GM20431 (cell line): Measurements from ENCODE around the gene FZD2.
"Not testable (repeated sequence)": the region's sequence is repeated elsewhere in the genome, so short reads cannot be mapped to it uniquely, and the experiment has no call there.

Source experiments
- in situ Hi-C: fragments of 300-500 bp; cut with MseI, MboI; formaldehyde crosslinking; loops from one replicate; pipeline ENCODE4 v1.15.0; 2020; ENCODE audit warnings: low sequenced_read_pairs; ENCODE audit not compliant: unreplicated experiment

FZD2 gene

DNA sequence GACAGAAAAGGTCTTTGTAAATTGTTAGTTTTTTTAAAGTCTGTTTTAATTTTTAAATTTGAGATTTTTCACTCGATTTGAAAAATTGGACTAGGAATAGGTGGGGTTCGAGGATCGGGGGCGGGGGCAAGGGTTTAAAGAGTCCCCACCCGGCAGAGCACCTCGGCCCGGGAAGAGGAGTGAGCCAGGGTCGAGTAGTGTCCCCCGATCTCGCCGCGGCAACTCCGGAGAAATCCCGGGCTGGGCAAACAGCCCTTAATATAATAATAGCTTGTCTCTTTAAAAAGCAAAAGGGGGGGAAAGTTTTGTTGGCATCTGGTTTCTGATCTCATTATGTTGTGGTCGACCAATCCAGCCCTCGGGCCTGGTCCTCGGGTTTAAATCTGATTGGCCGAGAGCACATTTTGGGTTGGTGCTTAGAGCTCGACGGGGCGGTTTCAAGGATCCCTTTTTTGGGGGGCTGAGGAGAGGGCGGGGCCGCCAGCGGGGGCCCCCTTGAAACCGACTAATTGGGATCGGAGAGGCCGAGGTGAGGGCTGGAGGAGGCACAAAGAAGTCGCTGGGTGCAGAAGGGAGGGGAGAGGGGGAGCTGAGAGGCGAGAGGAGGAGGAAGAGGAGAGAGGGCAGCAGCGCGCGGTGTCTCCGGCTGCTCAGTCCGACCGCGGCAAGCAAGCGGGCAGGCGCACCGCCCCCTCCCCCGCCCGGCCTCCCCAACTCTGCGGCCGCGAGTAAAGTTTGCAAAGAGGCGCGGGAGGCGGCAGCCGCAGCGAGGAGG is at the start of gene FZD2:
FZD2 (plus strand) TSS at position 653 of the 775 bp plus-strand sequence. CDS start 205 bp downstream, outside the sequence.
- in situ Hi-C loops = no loop called here

DNA sequence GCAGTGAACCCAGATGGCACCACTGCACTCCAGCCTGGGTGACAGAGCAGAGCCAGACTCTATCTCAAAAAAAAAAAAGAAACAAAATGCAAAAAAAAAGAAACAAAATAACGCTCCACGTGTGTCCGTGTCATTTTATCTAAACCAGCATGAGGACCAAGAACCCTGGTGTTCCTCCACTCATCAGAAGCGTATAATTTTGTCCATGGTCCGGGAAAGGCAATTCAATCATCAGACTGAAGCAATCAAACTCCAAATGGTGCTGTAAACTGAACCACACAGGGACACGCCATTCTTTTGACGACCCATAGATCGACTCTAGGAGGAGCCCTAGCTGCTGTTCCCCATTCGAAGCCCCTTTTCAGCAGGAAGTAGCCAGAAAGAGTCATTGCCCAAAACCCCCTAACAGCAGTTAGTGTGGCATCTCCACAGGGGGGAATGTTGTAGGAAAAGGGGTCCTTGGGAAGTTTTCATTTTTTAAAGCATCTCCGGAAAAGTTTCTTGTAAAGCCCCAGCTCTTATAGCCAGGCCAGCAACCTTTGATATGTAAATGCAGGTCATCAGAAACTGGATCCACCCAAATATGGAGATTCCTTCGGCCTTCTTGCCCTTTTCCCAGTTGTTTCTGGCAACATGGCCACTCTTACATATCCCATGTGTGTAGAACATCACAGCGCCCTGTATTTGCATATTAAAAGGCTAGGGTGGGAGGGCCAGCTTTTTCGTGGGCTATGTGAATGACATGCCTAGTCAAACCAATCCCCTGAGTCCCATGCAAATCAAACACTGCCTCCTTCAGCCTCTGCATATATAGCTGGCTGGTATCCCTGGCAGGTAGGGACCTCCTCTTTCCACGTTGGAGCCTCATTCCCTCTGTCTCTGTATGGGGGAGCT is 45.8 kb upstream of the FZD2 start:
- in situ Hi-C loops = not testable (repeated sequence)

DNA sequence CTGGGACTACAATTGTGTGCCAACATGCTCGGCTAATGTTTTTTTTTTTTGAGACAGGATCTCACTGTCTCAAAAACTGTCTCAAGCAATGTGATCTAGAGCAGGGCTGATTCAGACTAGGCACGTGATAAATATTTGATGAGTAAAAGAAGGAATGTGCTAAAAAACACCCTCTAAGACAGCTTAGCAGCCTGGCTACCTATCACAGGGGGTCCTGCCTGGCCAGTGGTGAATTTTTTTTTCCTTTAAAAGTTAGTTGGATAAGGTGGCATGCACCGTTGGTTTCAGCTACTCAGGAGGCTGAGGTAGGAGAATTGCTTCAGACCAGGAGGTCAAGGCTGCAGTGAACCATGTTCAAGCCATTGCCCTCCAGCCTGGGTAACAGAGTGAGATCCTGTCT is 39.3 kb upstream of the FZD2 start:
- in situ Hi-C loops = no loop called here

DNA sequence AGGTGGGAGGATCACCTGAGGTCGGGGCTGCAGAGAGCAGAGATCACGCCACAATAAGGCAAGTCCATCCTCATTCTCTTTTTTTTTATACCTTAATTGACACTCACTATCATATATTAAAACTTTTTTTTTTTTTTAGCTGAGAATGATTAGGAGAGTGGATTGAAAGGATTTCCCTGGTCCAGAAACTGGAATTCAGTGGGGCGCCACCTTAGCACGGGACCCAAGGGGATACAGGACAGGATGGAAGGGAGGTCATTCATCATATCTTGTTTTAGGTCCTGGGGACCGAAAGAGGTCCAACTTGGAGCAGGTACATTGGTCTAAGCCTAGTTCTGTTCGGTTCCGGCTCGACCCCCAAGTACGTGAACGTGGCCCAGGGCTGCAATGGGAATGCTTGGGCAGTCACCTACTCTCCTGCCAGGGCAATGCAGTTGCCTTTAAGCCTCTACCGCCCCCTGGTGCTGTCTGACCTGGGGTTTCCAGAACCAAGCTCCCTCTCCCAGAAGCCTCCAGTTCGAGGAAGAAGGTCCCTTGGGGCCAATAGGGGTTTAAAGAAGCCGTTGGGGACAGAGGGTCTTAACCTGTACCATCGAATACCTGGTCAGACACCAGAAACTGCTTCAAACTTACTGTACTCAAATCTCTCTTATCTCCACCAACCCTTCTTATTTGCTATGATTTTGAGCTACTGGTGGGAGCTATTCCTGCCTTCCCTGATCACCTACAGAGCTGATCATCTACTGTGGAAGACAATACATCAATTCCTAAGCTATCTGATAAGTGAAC is 34.2 kb upstream of the FZD2 start:
- in situ Hi-C loops = no loop called here

DNA sequence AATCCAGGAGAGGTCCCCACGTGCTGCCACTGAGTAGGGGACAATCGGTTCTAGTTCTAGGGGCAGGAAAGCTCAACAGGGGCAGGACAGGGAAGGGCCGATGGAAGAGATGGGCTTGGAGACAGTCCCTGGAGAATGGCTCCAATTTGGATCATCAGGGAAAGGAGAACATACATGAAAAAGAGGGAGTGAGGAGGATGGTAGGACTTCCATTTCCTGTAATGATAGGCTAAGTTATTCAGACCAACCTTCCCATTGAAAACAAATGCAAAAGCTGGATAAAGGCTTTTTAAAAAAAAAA is 33.7 kb upstream of the FZD2 start:
- in situ Hi-C loops = no loop called here

DNA sequence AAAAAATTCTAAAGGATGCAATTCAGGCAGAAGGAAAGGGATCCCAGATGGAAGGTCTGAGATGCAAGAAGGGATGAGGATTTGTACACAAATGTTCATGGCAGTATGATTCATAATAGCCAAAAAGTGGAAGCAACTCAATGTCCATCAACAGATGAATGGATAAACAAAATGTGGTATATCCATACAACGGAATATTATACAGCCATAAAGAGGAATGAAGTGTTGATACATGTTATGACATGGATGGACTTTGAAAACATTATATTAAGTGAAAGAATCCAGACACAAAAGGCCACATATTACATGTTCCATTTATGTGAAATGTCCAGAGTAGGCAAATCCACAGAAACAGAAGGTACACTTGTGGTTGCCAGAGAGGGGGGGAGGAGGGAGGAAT is 30.2 kb upstream of the FZD2 start:
- in situ Hi-C loops = loop anchor here (25.0 kb wide), 1 partner anchor 110 kb away; no protein-coding TSS in a partner anchor

DNA sequence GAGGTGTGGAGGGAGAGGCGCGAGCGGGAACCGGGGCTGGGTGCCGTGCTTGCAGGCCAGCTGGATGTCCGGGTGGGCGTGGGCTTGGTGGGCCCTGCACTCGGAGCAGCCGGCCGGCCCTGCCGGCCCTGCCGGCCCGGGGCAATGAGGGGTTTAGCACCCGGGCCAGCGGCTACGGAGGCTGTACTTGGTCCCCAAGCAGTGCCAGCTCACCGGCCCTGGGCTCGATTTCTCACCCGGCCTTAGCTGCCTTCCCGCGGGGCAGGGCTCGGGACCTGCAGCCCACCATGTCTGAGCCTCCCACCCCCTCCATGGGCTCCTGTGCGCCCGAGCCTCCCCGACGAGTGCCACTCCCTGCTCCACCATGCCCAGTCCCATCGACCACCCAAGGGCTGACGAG is 29.3 kb upstream of the FZD2 start:
- in situ Hi-C loops = loop anchor here (25.0 kb wide), 1 partner anchor 109 kb away; no protein-coding TSS in a partner anchor

DNA sequence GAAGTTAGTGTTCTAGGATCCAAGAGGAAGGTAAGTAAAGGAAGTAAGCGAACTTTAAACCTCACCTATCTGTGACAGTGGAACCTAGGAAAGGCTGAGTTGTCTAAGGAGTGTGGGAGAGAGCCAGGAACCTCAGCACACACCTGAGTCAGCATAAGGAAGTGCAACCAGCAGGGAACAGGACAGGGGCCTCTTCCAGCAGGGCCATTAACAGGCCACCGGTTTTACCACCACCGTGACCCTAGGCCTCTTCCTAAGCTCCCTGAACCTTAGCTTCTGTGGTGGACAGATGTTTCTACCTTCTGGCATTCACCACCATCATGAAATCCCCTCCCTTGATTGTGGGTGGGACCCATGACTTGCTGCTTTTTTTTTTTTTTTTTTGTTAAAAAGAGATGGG is 27.4 kb upstream of the FZD2 start:
- in situ Hi-C loops = loop anchor here (25.0 kb wide), 1 partner anchor 107 kb away; no protein-coding TSS in a partner anchor

DNA sequence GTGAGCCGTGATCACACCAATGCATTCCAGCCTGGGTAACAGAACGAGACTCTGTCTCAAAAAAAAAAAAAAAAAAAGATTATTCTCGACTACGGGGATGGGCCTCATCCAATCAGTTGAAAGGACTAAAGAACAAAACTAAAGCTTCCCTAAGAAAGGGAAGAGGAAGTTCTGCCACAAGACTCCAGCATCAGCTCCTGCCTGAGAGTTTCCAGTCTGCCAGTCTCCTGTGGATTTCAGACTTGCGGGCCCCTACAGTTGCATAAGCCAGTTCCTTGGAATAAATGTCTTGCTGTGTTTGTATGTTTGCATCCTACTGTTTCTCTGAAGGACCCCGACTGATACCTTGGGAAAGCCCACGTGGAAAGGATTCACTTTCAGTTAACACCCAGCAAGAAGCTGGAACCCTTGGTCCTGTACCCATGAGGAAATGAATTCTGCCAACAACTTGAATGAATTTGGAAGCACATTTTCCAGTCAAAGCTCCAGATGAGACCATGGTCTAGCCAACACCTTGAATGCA is 26.3 kb upstream of the FZD2 start:
- in situ Hi-C loops = loop anchor here (25.0 kb wide), 1 partner anchor 106 kb away; no protein-coding TSS in a partner anchor

DNA sequence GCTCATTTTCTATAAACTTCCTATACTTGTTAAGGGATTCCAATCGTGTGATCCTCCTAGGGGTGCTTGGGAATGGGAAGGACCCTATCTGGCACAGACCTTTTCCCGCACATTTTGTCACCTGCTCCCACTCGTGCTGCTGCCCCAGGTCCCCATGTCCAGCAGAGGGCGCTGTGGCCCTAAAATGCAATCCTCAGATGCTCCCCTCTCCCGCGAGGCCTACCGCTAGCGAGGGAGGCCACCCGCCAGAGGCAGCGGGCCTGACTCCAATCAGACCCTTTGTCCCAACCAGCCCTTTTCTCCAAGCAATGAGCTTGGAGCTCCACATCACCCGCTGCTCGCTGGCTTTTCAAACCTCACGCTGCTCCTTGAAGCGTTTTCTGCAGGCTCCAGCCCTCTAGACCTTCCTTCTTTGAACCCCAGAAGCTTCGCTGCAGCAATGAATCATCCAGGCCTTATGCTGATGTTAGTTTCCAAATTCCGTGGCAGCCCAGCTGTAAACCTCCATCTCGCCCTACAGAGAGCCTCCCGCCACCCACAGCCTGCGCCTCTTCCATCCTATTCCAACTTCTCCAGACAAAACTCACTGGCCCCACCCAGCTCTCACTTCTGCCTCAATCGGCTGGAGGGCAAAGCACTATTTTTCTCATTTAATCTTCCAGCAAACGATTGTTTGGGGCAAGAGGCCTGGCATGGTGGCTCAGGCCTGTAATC is 23.6 kb upstream of the FZD2 start:
- in situ Hi-C loops = loop anchor here (25.0 kb wide), 1 partner anchor 104 kb away; no protein-coding TSS in a partner anchor

DNA sequence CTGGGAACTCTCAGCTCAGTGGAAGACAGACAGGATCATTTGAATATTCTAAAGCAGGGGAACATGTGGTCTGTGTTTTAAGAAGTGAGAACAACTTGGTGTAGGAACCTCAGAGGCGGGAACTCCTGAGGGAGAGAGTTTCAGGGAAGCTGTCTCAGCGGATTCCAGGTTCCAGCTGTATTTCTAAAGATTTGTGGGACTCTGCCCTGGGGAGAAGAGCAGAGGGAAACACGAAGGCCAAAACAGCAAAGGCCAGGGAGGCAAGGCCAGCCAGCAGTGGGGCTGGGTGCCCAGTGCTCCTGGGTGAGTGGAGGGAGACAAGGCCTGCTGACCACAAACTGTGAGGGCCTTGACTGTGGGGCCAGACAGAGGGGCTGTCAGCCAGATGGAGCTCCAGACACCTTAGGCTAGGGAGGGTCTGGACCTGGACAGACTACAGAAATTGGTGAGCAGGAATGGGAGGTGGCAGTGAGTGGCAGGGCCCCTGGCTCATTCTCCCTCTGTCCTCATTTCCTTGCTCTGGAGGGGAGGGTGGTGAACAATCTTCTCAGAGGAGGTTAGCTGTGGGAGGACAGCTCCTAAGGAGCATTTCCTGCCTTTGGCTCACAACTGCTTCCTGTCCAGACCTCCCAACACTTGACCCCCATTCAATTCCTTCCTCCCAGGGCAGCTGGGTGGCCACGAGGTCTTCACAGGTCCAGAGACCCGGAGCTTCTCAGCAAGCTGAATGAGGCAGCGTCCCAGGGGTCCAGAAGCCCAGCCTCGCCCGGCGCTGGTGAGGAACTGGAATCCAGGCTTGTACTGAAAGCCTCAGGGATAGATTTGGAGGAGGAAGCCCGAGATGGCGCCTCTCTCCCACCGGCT is 21.0 kb upstream of the FZD2 start:
- in situ Hi-C loops = loop anchor here (25.0 kb wide), 1 partner anchor 101 kb away; no protein-coding TSS in a partner anchor

DNA sequence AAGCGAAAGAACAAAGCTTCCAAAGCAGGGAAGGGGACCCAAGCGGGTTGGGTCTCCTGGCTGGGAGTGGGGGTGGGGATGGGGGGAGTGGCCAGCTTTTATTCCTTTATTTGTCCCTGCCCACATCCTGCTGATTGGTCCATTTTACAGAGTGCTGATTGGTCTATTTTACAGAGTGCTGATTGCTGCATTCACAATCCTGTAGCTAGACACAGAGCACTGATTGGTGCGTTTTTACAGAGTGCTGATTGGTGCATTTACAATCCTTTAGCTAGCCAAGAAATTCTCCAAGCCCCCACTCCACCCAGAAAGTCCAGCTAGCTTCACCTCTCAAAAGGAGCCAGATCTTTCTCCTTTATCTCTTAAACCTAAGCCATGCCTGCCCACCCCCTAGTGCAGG is 19.4 kb upstream of the FZD2 start:
- in situ Hi-C loops = loop anchor here (25.0 kb wide), 1 partner anchor 99 kb away; no protein-coding TSS in a partner anchor

DNA sequence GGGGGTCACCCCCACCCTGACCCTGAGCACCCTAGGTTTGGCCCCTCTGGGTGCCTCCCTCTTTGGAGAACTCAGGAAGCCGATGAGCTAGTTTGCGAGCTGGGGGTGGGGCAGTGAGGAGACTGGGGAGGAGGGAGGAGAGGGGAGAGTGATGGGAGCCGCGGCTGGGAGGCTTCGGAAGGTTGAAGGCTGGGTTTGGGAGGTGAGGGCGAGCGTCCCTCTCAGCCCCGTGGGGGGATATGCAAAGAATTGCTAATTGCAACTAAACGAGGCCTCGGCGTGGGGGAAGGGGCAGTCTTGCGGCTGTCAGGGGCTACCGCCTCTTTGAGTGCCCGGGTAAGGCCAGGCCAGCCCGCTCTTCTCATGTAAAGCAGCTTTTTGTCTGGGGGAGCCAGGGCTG is 17.6 kb upstream of the FZD2 start:
- in situ Hi-C loops = loop anchor here (25.0 kb wide), 1 partner anchor 98 kb away; no protein-coding TSS in a partner anchor

DNA sequence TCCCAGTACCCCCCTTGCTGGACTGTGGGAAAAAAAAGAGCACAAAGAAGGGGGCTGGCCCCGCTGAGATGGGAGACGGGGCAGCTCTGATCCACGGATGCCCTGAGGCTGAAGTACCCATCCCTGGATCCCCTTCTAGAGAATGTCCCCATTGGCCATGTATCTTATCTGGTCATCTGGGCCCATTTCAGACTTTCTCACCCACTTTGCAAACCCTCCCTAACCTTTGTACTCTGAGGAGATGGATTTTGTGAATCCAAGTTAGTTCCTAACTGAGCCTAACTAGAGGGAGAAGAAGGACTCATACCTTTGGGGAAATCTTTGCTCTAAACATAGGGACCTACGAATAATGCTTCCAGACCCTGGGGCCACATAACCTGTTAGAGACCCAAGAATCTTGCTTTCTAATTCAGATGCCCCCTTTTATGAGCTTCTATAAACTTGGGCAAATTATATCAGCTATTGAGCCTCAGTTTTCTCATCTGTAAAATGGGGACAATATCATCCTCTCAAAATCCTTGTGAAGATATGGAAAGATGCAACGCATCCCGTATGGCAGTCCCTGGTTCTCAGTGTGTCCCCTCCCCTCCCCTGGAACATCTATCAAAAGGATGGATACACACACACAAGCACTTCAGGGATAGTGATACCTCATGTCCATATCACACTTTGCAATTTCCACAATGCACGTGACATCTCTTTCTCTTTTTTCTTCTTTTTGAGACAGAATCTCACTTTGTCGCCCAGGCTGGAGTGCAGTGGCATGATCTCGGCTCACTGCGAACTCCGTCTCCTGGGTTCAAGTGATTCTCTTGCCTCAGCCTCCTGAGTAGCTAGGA is 16.8 kb upstream of the FZD2 start:
- in situ Hi-C loops = loop anchor here (25.0 kb wide), 1 partner anchor 97 kb away; no protein-coding TSS in a partner anchor

DNA sequence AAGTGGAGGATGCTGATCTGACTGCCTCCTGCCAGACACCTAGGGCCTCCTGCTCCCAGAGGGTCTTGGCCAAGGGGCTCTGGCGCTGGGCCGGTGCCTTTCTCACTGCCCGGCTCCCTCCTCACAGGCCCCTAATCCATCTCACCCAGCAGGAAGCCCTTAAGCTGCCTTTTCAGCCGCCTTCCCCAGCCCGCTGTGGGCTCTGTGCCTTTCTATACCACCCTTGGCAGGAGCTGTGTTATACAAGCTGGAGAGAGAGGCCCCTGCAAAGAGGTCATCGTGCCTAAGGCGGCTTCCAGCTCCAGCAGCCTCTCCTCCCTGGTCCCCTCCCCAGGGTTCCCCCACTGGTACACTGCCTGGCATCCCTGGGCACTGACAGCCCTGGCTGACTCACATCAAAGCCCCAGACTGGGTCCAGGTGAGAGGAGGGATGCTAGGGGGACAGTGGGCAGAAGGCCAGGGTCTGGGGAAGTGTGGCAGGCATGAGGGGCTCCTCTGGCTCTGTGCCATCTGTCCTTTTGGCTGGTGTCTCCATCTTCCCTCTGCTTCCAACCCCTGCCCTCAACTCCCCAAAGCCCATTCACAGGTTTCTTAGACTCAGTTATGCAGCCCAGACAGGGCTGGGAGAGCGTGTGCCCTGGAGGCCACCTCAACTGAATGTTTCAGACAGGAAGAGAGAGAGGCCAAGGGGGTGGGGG is 15.3 kb upstream of the FZD2 start:
- in situ Hi-C loops = loop anchor here (25.0 kb wide), 1 partner anchor 95 kb away; no protein-coding TSS in a partner anchor

DNA sequence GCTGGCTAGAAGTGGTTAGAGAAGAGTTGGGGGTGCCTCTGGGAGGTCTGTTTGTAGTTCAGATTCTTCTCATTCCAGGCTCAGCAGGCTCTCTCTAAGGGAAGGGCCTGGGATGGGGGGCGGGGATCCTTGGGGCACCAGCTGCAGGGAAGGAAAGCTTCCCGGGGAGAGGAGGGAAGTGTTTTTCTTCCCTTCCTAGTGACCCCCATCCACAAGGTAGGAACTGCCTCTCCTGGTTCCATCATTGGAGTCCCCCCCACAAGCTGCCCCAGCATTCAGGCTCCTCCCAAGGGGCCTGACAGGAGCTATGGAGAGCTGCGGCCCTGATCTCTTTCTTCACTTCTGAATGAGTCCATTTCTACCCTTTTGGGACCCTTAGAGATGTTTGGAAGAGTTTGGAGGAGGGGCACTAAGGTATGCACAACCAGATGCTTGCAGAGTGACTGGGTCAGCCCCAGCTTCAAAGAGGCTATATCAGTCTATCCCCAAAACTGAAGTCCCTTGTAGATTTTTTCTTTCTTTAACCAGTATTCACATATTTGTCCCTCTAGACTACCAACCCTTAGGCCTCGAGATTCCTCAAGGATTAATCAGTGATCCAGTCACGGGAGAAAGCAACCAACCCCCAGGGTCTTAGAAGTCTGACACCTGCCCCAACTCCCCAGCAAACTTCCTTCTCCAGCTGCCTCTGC is 13.9 kb upstream of the FZD2 start:
- in situ Hi-C loops = loop anchor here (25.0 kb wide), 1 partner anchor 94 kb away; no protein-coding TSS in a partner anchor
